Measurements from ENCODE around the gene ZC2HC1C. TPM values are rescaled to one million over a fixed set of nuclear protein-coding genes. Genes with fewer than 3 reads are reported as not detected.
A peak's percentile ranks its signal among the peaks of the same experiment; 100 is the strongest.

Gene ZC2HC1C
- total and polyA plus RNA-seq, 4 donors = 2.7 to 7.6 (median 6.2) TPM

GRCh38 chr14:75063013-75063412, 6.4 kb upstream of the ZC2HC1C start:
- ATAC-seq (ENCODE audit: insufficient read depth, low FRiP score) (no peak), DNase-seq (no peak)
- WGBS, 2 donors = 25 to 37% methylated on average over 5 of the region's 5 CpGs
- Histone ChIP-seq H3K4me3 (peak overlapping the region; percentile 72), H3K9ac (ENCODE audit: insufficient read depth in 1 of 2, low read length in 2 of 2) (peak overlapping the region; percentile 44 to 90), H3K9me3 (ENCODE audit: control insufficient read depth in 4 of 4, insufficient read depth in 3 of 4, low read length in 3 of 4) (peaks cover 0 to 4% (median 0%) of the 10 kb centered on the region in 4 donors), H3K4me1 (ENCODE audit: control insufficient read depth in 5 of 5, insufficient read depth in 5 of 5, low read length in 5 of 5) (peaks cover 0 to 10% (median 8%) of the 10 kb centered on the region in 5 donors), H3K36me3 (ENCODE audit: control insufficient read depth in 4 of 4, insufficient read depth in 4 of 4, low read length in 4 of 4) (peaks cover 0 to 6% (median 3%) of the 10 kb centered on the region in 4 donors), H3K27me3 (ENCODE audit: control insufficient read depth in 3 of 3, insufficient read depth in 3 of 3, low read length in 2 of 3) (no peaks in the 10 kb centered on the region), H3K27ac (ENCODE audit: low read depth in 1 of 2, low read length in 1 of 2) (peak overlapping the region in 1 of 2 donors; percentile 35)
- TF ChIP-seq CTCF (IDR thresholded peaks at IDR 0.05; ENCODE audit: control extremely low read depth, extremely low read depth) = no peak

DNA sequence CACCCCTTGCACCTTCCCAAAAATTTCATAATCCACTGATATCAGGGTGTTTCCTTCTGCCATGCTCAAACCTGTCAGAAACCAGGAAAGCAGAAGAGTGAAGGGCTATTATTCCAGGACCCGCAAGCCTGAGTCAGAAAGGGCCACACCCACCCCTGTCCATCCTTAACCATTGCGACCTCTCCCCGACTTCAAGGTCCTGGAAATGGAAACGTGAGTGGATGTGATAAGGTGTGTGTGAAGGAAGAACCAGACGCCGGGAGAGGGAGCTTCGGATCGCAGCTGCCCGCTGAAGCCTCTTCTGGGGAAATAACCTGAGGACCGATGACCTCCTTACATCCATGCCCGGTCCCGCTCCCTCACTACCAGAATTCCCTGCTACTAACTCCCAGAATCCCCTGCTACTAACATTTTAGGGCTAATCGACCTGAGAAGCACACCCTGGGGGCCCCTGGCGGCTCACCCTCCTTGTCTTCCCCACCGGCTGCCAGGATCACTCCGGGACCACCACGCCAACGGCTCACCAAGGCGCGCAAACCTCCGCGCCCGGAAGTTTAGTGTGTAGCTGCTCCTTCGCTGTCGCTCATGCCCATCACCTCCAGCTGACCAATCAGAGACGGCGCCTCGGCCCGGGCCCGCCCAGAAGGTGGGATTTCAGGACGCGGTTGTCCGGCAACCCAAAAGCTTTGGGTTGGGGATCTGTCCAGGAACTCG, 5.8 kb upstream of the ZC2HC1C start, which contains the start of gene ACYP1:
ACYP1 (minus strand) TSS at position 534 of the 714 bp plus-strand sequence; CDS start at position 63, 471 bp downstream.
- 1% methylated on average over 34 of the region's 34 CpGs for WGBS, 2 donors
- DNase-seq = peak; percentile 94 to 96 (median 95)
- Histone ChIP-seq H3K4me1 (ENCODE audit: control insufficient read depth in 5 of 5, insufficient read depth in 5 of 5, low read length in 5 of 5) (peaks cover 0 to 17% (median 8%) of the 10 kb centered on the region in 5 donors), H3K27me3 (ENCODE audit: control insufficient read depth in 3 of 3, insufficient read depth in 3 of 3, low read length in 2 of 3) (no peaks in the 10 kb centered on the region), H3K36me3 (ENCODE audit: control insufficient read depth in 4 of 4, insufficient read depth in 4 of 4, low read length in 4 of 4) (peaks cover 0 to 6% (median 3%) of the 10 kb centered on the region in 4 donors), H3K9ac (ENCODE audit: insufficient read depth in 1 of 2, low read length in 2 of 2) (peak within 1 kb of the TSS; percentile 44 to 90), H3K27ac (ENCODE audit: low read depth in 1 of 2, low read length in 1 of 2) (peak within 1 kb of the TSS; percentile 64 to 83), H3K4me3 (peak within 1 kb of the TSS; percentile 72), H3K9me3 (ENCODE audit: control insufficient read depth in 4 of 4, insufficient read depth in 3 of 4, low read length in 3 of 4) (peaks cover 0 to 4% (median 0%) of the 10 kb centered on the region in 4 donors)
- TF ChIP-seq CTCF (IDR thresholded peaks at IDR 0.05; ENCODE audit: control extremely low read depth, extremely low read depth) = no peak
- ATAC-seq (ENCODE audit: insufficient read depth, low FRiP score) = peak; percentile 96

DNA sequence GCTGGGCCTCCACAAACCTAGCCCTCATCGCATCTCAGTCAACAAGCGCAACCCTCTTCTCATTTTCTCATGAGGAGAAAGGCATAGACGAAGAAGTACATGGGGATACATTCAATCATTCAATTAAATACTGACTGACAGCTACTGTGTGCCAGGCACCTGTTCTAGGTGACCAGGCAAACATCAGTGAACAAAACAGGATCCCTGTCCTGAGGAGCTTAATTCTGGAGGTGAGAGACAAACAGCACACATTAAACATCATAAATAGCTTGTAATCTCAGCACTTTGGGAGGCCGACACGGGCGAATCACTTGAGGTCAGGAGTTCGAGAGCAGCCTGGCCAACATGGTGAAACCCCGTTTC, 5.3 kb upstream of the ZC2HC1C start:
- peak overlapping the region; percentile 72 for H3K4me3 ChIP-seq
- ATAC-seq (ENCODE audit: insufficient read depth, low FRiP score) = no peak
- H3K9ac ChIP-seq (ENCODE audit: insufficient read depth in 1 of 2, low read length in 2 of 2) = peak overlapping the region in 1 of 2 donors; percentile 40
- no peak for TF ChIP-seq CTCF (IDR thresholded peaks at IDR 0.05; ENCODE audit: control extremely low read depth, extremely low read depth)
- no peaks in the 10 kb centered on the region for H3K27me3 ChIP-seq (ENCODE audit: control insufficient read depth in 3 of 3, insufficient read depth in 3 of 3, low read length in 2 of 3)
- peaks cover 0 to 6% (median 3%) of the 10 kb centered on the region in 4 donors for H3K36me3 ChIP-seq (ENCODE audit: control insufficient read depth in 4 of 4, insufficient read depth in 4 of 4, low read length in 4 of 4)
- peaks cover 0 to 20% (median 8%) of the 10 kb centered on the region in 5 donors for H3K4me1 ChIP-seq (ENCODE audit: control insufficient read depth in 5 of 5, insufficient read depth in 5 of 5, low read length in 5 of 5)
- H3K9me3 ChIP-seq (ENCODE audit: control insufficient read depth in 4 of 4, insufficient read depth in 3 of 4, low read length in 3 of 4) = peaks cover 0 to 4% (median 0%) of the 10 kb centered on the region in 4 donors
- peak overlapping the region in 1 of 2 donors; percentile 83 for H3K27ac ChIP-seq (ENCODE audit: low read depth in 1 of 2, low read length in 1 of 2)
- DNase-seq = no peak
- 57 to 58% methylated on average over 8 of the region's 8 CpGs for WGBS, 2 donors

Measured in lung (tissue), 12 donors.